NCI-H2227 (cell line): ENCODE results near the gene SEMA4D.
"Not testable (repeated sequence)": the region's sequence is repeated elsewhere in the genome, so short reads cannot be mapped to it uniquely, and the experiment has no call there.

ENCODE experiments used
- DNase-seq: peaks from one replicate; lab custom pipeline; 2025; ENCODE audit not compliant: unreplicated experiment; lab: John Stamatoyannopoulos, UW

The SEMA4D gene

GRCh38 chr9:89358376-89358916 lies 139.5 kb downstream of the SEMA4D start:
- no peak for DNase-seq

GRCh38 chr9:89357331-89358197 lies 140.3 kb downstream of the SEMA4D start:
- DNase-seq = no peak

- DNase-seq = no peak
Measured at GRCh38 chr9:89356782-89357181, 141.1 kb downstream of the SEMA4D start.

- no peak for DNase-seq
Measured at GRCh38 chr9:89354471-89354870, 143.4 kb downstream of the SEMA4D start.

- no peak for DNase-seq
Measured at GRCh38 chr9:89353989-89354388, 143.9 kb downstream of the SEMA4D start.

GRCh38 chr9:89352874-89353649 lies 144.9 kb downstream of the SEMA4D start:
- no peak for DNase-seq

GRCh38 chr9:89352451-89352850 lies 145.5 kb downstream of the SEMA4D start:
- no peak for DNase-seq

GRCh38 chr9:89351584-89352300 lies 146.2 kb downstream of the SEMA4D start:
- DNase-seq = no peak

GRCh38 chr9:89350988-89351557 lies 146.8 kb downstream of the SEMA4D start:
- DNase-seq = no peak

GRCh38 chr9:89349607-89350006 lies 148.3 kb downstream of the SEMA4D start:
- DNase-seq = no peak

- no peak for DNase-seq
Measured at GRCh38 chr9:89347651-89348050, 150.3 kb downstream of the SEMA4D start.

GRCh38 chr9:89346696-89347095 lies 151.2 kb downstream of the SEMA4D start:
- no peak for DNase-seq

GRCh38 chr9:89345476-89345875 lies 152.4 kb downstream of the SEMA4D start:
- DNase-seq = no peak

- not testable (repeated sequence) for DNase-seq
Measured at GRCh38 chr9:89343812-89344211, 154.1 kb downstream of the SEMA4D start.

- DNase-seq = no peak
Measured at GRCh38 chr9:89342948-89343347, 155.0 kb downstream of the SEMA4D start.

- no peak for DNase-seq
Measured at GRCh38 chr9:89342213-89342612, 155.7 kb downstream of the SEMA4D start.

- DNase-seq = no peak
Measured at GRCh38 chr9:89340332-89340731, 157.6 kb downstream of the SEMA4D start.

- DNase-seq = no peak
Measured at GRCh38 chr9:89339807-89340206, 158.1 kb downstream of the SEMA4D start.

- DNase-seq = no peak
Measured at GRCh38 chr9:89330513-89330912, 167.4 kb downstream of the SEMA4D start.

- DNase-seq = no peak
Measured at GRCh38 chr9:89329917-89330316, 168.0 kb downstream of the SEMA4D start.

GRCh38 chr9:89328064-89328463 lies 169.8 kb downstream of the SEMA4D start:
- no peak for DNase-seq
